Thymus (tissue), 11 donors: ENCODE results near the gene UTS2. TPM values are rescaled to one million over a fixed set of nuclear protein-coding genes. Genes with fewer than 3 reads are reported as not detected.
A peak's percentile ranks its signal among the peaks of the same experiment; 100 is the strongest.

Experiments used
- DNase-seq, 9 donors: peaks; one replicate each; pipeline ENCODE4 v3.0.0-alpha.2; 2013; ENCODE audit warnings: low spot score in 9 of 9, low read depth in 6 of 9, missing footprints in 1 of 9
- H3K27ac ChIP-seq, 2 donors: one replicate each; pipeline ENCODE4 v1.5.1; 2013; ENCODE audit warnings: control low read depth in 1 of 2, low read depth in 1 of 2, low read length in 1 of 2, mild to moderate bottlenecking in 1 of 2, moderate library complexity in 1 of 2
- H3K27me3 ChIP-seq, 2 donors: one replicate each; pipeline ENCODE4 v1.5.1; 2013; ENCODE audit warnings: low read length in 1 of 2; ENCODE audit not compliant: control insufficient read depth in 2 of 2, insufficient read depth in 1 of 2
- H3K36me3 ChIP-seq, 2 donors: one replicate each; pipeline ENCODE4 v1.5.1; 2013; ENCODE audit warnings: low read length in 1 of 2, mild to moderate bottlenecking in 1 of 2, moderate library complexity in 1 of 2; ENCODE audit not compliant: control insufficient read depth in 2 of 2, insufficient read depth in 2 of 2
- H3K4me1 ChIP-seq, 2 donors: one replicate each; pipeline ENCODE4 v1.5.1; 2013; ENCODE audit warnings: low read length in 2 of 2; ENCODE audit not compliant: control insufficient read depth in 2 of 2, insufficient read depth in 2 of 2
- H3K4me3 ChIP-seq, 2 donors: one replicate each; pipeline ENCODE4 v1.5.1; 2013; ENCODE audit warnings: low read length in 2 of 2, control low read depth in 1 of 2, mild to moderate bottlenecking in 1 of 2
- H3K9me3 ChIP-seq, 2 donors: one replicate each; pipeline ENCODE4 v1.5.1; 2013; ENCODE audit warnings: low read length in 1 of 2, mild to moderate bottlenecking in 1 of 2; ENCODE audit not compliant: control insufficient read depth in 2 of 2, insufficient read depth in 1 of 2
- WGBS: extraction: QIAGEN DNeasy Blood & Tissue Kit; methylation state at CpG from one replicate; pipeline ENCODE4 v1.1.7; 2013; 5-methylcytosine and 5-hydroxymethylcytosine counted together
- polyA plus RNA-seq: library from polyadenylated mRNA; stranded (reverse); fragments of 200-250 nt; gene quantifications from one replicate; pipeline ENCODE4 v1.2.3, GENCODE V29; 2013
- total RNA-seq: library from RNA; stranded (reverse); fragments of 120-200 nt; gene quantifications from one replicate; pipeline ENCODE4 v1.2.4, GENCODE V29; 2013
- donor health status: healthy.

Gene UTS2
- total and polyA plus RNA-seq, 2 donors = 1.1 to 6.6 TPM

GRCh38 chr1:7886405-7886745 is 33.5 kb upstream of the UTS2 start:
- no peak overlapping the region for H3K4me3 ChIP-seq
- H3K4me1 ChIP-seq = no peaks in the 10 kb centered on the region
- peaks cover 0 to 8% of the 10 kb centered on the region in 2 donors for H3K27me3 ChIP-seq
- H3K27ac ChIP-seq = no peak overlapping the region
- WGBS = 86% methylated on average over 7 of the region's 7 CpGs
- no peaks in the 10 kb centered on the region for H3K9me3 ChIP-seq
- DNase-seq = no peak
- H3K36me3 ChIP-seq = no peaks in the 10 kb centered on the region

GRCh38 chr1:7885513-7886404 is 32.9 kb upstream of the UTS2 start:
- H3K9me3 ChIP-seq = no peaks in the 10 kb centered on the region
- H3K36me3 ChIP-seq = no peaks in the 10 kb centered on the region
- H3K4me3 ChIP-seq = no peak overlapping the region
- H3K27me3 ChIP-seq = peaks cover 0 to 8% of the 10 kb centered on the region in 2 donors
- H3K27ac ChIP-seq = no peak overlapping the region
- DNase-seq = peak in 1 of 9 donors; percentile 8
- H3K4me1 ChIP-seq = no peaks in the 10 kb centered on the region
- WGBS = 41% methylated on average over 25 of the region's 27 CpGs

- H3K4me1 ChIP-seq = no peaks in the 10 kb centered on the region
- H3K4me3 ChIP-seq = no peak overlapping the region
- H3K9me3 ChIP-seq = no peaks in the 10 kb centered on the region
- no peak overlapping the region for H3K27ac ChIP-seq
- H3K36me3 ChIP-seq = no peaks in the 10 kb centered on the region
- 96% methylated on average over 1 of the region's 1 CpG for WGBS
- no peak for DNase-seq
- H3K27me3 ChIP-seq = peaks cover 0 to 8% of the 10 kb centered on the region in 2 donors
These were observed 31.9 kb upstream of the UTS2 start for GRCh38 chr1:7884757-7885156.

- Histone ChIP-seq H3K27ac (no peak overlapping the region), H3K4me1 (no peaks in the 10 kb centered on the region), H3K4me3 (no peak overlapping the region), H3K9me3 (peaks cover 0 to 9% of the 10 kb centered on the region in 2 donors), H3K36me3 (no peaks in the 10 kb centered on the region), H3K27me3 (no peaks in the 10 kb centered on the region)
- DNase-seq = no peak
- WGBS = 94% methylated on average over 3 of the region's 3 CpGs
These were observed 26.4 kb upstream of the UTS2 start for GRCh38 chr1:7879228-7879627.

GRCh38 chr1:7878027-7878426 is 25.2 kb upstream of the UTS2 start:
- Histone ChIP-seq H3K36me3 (no peaks in the 10 kb centered on the region), H3K9me3 (peaks cover 0 to 9% of the 10 kb centered on the region in 2 donors), H3K27ac (no peak overlapping the region), H3K4me1 (no peaks in the 10 kb centered on the region), H3K4me3 (no peak overlapping the region), H3K27me3 (no peaks in the 10 kb centered on the region)
- no peak for DNase-seq
- WGBS = 72% methylated on average over 1 of the region's 1 CpG

- Histone ChIP-seq H3K4me1 (no peaks in the 10 kb centered on the region), H3K36me3 (no peaks in the 10 kb centered on the region), H3K9me3 (peaks cover 0 to 9% of the 10 kb centered on the region in 2 donors), H3K27ac (no peak overlapping the region), H3K4me3 (no peak overlapping the region), H3K27me3 (no peaks in the 10 kb centered on the region)
- no peak for DNase-seq
- WGBS = 92% methylated on average over 11 of the region's 11 CpGs
These were observed 21.2 kb upstream of the UTS2 start for GRCh38 chr1:7873801-7874795.

GRCh38 chr1:7871136-7871535 is 18.3 kb upstream of the UTS2 start:
- H3K27me3 ChIP-seq = no peaks in the 10 kb centered on the region
- H3K27ac ChIP-seq = no peak overlapping the region
- H3K4me1 ChIP-seq = no peaks in the 10 kb centered on the region
- 94% methylated on average over 6 of the region's 6 CpGs for WGBS
- DNase-seq = no peak
- H3K4me3 ChIP-seq = no peak overlapping the region
- H3K9me3 ChIP-seq = peaks cover 1 to 7% of the 10 kb centered on the region in 2 donors
- H3K36me3 ChIP-seq = no peaks in the 10 kb centered on the region

- Histone ChIP-seq H3K9me3 (peaks cover 0 to 1% of the 10 kb centered on the region in 2 donors), H3K27me3 (no peaks in the 10 kb centered on the region), H3K36me3 (no peaks in the 10 kb centered on the region), H3K4me1 (no peaks in the 10 kb centered on the region), H3K27ac (no peak overlapping the region), H3K4me3 (no peak overlapping the region)
- WGBS = 94% methylated on average over 16 of the region's 16 CpGs
- DNase-seq = no peak
These were observed 16.5 kb upstream of the UTS2 start for GRCh38 chr1:7869136-7869920.
